HG03342 (cell line): Measurements from ENCODE around the gene TMEM200B.
"Not testable (repeated sequence)": the region's sequence is repeated elsewhere in the genome, so short reads cannot be mapped to it uniquely, and the experiment has no call there.

ENCODE experiments used
- ATAC-seq: cut with Tn5 transposase; IDR thresholded peaks from one replicate; pipeline ENCODE4 v1.9.1; 2021; ENCODE audit warnings: mild to moderate bottlenecking, moderate library complexity; ENCODE audit not compliant: unreplicated experiment

Gene TMEM200B

DNA sequence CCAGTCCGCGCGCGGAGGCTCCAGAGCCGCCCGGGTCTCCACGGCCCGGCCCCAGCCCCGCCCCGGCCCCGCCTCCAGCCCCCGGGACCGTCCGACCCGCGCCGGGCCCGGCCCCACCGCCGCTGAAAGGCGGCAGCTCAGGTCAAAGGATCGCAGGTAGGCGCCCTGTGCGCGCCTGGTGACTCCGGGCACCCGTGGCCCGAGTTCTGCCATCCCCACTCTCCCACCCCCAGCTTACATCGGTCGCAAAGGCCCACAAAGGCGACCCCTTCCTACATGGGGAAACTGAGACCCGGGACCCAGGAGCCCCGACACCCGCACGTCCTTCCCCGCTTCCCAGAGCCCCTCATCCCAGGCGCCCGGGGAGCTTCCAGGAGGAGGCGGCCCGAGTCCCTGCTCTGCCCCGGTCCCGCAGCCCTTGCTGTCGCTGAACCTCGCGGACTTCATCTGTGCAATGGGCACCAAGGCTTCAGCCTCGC lies at the start of gene TMEM200B:
TMEM200B (minus strand) TSS at position 17 of the 479 bp plus-strand sequence. CDS start 2,075 bp downstream, outside the sequence.
- no peak for ATAC-seq

DNA sequence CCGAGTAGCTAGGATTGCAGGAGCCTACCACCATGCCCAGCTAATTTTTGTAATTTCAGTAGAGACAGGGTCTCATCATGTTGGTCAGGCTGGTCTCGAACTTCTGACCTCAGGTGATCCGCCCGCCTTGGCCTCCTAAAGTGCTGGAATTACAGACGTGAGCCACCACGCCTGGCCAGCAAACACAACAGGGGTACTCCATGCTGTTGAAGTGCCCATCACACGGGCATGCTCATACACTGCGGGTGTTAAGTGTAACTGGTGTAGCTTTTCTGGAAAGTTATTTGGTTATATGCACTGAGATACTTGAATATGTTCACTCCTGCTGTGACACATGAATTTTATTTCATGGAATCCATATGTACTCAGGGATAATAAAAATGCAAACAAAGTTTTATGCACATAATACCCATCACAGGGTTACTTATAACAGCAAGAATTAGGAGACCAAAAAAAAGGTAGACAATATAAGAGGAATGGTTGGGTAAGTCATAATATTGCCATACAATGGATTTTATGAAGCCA lies 48.8 kb upstream of the TMEM200B start:
- ATAC-seq = no peak

DNA sequence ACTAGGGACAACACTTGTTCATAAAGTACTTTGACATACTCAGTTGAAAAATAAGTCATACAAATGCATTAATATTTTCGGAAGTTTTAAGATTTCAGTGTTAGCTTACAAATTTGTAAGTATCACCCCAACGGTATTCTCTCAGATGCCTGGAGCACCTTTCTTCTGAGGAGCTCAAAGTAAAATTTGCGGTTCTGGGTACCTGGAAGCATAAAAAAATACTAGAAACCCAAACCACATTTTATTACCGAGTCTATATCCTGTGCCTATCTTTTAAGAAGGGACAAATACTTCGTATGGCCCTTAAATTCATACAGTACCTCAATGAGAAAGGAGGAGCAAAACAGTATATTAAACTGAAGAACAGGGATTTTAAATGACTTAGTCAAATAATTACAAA lies 47.8 kb upstream of the TMEM200B start:
- no peak for ATAC-seq

DNA sequence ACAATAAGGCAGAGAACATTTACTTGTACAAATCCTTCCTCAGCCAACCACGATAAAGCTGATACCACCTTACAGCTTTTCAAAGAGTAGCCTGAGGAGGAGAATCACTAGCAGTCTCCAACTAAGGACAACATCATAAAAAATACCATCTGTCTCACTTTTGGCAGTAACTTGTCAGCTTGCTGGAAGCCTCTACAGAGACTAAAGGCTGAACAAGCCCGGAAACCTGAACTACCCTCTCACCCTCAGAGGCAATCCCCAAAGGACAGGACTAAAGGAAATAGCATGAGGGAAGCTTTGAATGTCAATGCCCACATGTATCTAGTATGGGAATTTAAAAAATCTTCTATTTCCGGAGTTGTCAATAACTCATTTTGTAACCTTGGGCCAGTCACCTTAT lies 47.4 kb upstream of the TMEM200B start:
- no peak for ATAC-seq

- ATAC-seq = no peak
Observed at GRCh38 chr1:29169976-29170375, 46.3 kb upstream of the TMEM200B start.

DNA sequence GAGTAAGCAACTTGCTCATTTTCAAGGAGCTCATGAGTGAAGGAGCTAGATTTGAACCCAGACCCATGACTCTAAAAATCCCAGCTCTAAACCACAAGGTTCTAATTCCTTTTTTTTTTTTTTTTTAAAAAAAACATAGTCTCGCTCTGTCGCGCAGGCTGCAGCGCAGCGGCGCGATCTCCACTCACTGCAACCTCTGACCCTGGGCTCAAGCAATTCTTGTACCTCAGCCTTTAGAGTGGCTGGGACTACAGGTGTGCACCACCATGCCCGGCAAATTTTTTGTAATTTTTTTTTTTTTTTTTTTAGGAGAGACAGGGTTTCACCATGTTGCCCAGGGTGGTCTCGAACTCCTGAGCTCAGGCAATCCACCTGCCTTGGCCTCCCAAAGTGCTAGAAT lies 44.2 kb upstream of the TMEM200B start:
- no peak for ATAC-seq

- ATAC-seq = no peak
Observed at GRCh38 chr1:29166291-29166878, 42.7 kb upstream of the TMEM200B start.

- ATAC-seq = no peak
Observed at GRCh38 chr1:29164588-29164987, 40.9 kb upstream of the TMEM200B start.

GRCh38 chr1:29162476-29163138 lies 38.9 kb upstream of the TMEM200B start:
- ATAC-seq = no peak

GRCh38 chr1:29162025-29162424 lies 38.3 kb upstream of the TMEM200B start:
- ATAC-seq = no peak

DNA sequence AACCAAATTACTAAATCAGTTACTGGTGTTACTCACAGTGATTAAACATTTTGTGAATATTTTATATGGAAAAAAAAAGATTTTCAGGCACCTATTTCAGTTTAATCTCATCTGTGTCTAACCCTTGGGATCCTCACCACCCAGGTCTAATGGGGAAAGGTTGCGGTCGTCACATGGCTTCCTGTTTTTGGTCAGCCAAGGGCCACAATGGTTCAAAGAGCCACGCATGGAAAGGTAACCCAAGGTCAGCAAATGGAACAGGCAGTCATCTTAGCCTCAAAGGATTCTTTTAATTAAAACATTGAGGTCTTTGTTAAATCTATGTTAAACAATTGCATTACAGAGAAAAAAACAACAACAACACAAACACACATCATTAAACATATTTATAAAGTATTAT lies 36.1 kb upstream of the TMEM200B start:
- ATAC-seq = no peak

GRCh38 chr1:29157269-29157601 lies 33.5 kb upstream of the TMEM200B start:
- no peak for ATAC-seq

DNA sequence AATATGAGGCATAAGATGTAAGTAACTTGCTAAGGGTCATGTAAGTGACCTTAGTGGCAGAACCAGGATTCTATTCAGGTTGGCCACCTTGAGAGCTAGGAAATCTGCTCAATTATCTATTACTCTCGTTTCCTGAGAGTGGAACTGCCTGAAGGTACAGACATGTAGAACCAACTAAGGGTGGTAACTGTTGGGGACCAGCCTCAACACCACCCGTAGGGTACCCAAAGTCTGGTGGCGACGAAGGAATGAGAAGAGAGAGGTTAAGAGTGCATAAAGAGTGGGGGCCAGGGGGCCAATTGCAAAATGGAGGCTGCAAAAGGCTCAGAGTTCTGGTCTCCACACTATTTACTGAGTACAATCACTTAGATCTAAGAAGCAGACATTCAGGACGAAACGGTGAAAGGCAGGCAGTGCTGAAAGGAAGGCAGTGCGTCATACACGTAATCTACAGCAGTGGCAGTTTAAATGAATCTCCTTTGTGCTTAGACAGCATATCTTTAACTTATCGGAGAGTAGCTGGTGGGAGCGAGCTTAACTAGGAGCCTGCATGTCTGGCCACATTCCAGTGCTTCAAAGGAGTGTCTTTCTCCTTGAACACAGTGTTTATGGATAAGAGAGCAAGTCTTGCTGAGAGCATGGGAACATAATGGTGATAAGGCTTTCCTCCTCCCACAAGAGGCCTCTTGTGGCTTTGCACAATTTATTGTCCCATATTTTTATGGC lies 33.0 kb upstream of the TMEM200B start:
- no peak for ATAC-seq

GRCh38 chr1:29152046-29152805 lies 28.5 kb upstream of the TMEM200B start:
- no peak for ATAC-seq

GRCh38 chr1:29150346-29150745 lies 26.6 kb upstream of the TMEM200B start:
- not testable (repeated sequence) for ATAC-seq

- no peak for ATAC-seq
Observed at GRCh38 chr1:29148656-29149491, 25.2 kb upstream of the TMEM200B start.

DNA sequence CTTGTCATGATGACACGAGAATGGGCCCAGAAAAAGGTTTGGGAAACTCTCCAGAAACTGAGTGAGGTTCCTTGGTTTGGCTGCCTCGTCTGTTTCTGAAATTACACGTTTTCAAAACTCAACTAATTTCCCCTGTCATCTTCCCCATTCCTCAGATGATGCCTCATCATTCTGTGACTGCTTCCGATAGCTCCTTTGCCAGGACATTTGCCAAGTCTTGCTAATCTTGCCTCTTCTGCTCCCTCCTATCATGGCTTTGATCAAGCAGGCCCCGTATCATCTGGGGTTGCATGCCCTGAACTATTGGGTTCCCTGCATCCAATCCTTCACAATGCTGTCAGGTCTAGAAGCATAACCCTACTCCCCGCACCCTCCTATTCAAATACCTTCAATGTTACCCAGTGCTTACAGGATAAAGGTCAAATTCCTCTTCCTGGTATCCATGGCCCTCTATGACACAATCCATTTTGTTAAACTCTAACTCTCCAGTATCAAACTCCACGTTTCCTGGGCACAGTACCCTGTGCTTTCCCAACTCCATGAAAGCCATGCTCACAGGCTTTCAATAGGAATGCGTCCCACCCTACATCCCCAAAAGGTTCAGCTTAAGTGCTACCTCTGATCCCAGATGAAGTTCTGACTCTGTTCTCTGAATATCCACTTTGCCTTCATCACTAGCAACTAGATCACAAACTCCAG lies 22.2 kb upstream of the TMEM200B start:
- ATAC-seq = no peak

DNA sequence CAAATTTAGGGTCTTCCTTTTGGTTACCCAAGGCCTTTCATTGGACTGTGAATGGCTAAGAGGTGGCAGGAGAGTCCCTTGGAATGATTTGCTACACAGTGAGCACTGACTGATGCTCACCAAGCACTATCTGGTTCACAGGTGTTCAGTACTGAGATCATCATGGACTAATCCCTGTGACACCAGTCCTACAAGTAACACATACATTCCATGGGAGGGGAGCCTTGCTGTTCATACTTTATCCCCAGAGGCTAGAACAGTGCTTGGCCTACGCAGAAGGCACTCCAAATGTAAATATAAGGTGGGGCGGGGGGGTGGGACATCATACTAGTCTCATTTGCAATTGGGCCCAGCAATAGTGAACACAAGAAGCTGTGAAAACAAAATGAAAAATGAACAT lies 20.5 kb upstream of the TMEM200B start:
- ATAC-seq = no peak

GRCh38 chr1:29142714-29143113 lies 19.0 kb upstream of the TMEM200B start:
- ATAC-seq = no peak
